K562 (cell line): Measurements from ENCODE around the gene COL11A2. TPM values are rescaled to one million over a fixed set of nuclear protein-coding genes. Genes with fewer than 3 reads are reported as not detected.

Experiments used
- ATAC-seq: fragments of 200-7000 bp; cut with Tn5 transposase; 3 replicates; pipeline ENCODE4 v1.9.1; 2020; ENCODE audit warnings: moderate library complexity
- BruUV-seq: library from RNA; stranded (reverse); fragments of 400-500 nt; replicated peaks from 2 replicates; lab custom pipeline; 2021; lab: Mats Ljungman, UMichigan
- CTCF ChIA-PET: fragments of 300-600 bp; formaldehyde crosslinking; extraction: SDS; loops from one replicate; lab custom pipeline; 2021; ENCODE audit warnings: low intra/inter-chr PET ratio; lab: Yijun Ruan, JAX
- POLR2A ChIA-PET: fragments of 300-600, 350-650 bp; sonication (Branson Sonifier 250); formaldehyde crosslinking; extraction: SDS; loops from one replicate; lab custom pipeline; 2021; ENCODE audit warnings: antibody characterized with exemption, inconsistent platforms; lab: Yijun Ruan, JAX
- DNase-seq, 4 experiments: peaks; one replicate each; pipeline versions ENCODE4 v3.0.0 to v3.0.0-alpha.2; 2011 to 2018; ENCODE audit warnings: low spot score in 3 of 4, mixed read lengths in 3 of 4; ENCODE audit errors: extremely low read depth in 1 of 4
- FAIRE-seq: peaks from 2 replicates; lab custom pipeline; 2011; peaks lifted over from hg19 to GRCh38; lab: Jason Lieb, UNC
- H2AFZ ChIP-seq: 2 replicates; pipeline ENCODE4 v1.6.0; 2011; ENCODE audit warnings: low read depth, low read length, control low read depth, inconsistent platforms
- H3K27ac ChIP-seq: fragments of 200-600 bp; 3 replicates; pipeline ENCODE4 v1.8.0; 2011; ENCODE audit warnings: low read depth, mild to moderate bottlenecking, control low read depth, inconsistent platforms, low read length, moderate library complexity, mixed read lengths; ENCODE audit errors: extremely low read depth
- H3K27me3 ChIP-seq, 2 experiments: fragments of 300-600 bp in 1 of 2; 2 replicates in 1 of 2; 3 replicates in 1 of 2; pipeline versions ENCODE4 v1.6.0 to v1.8.0; 2011; ENCODE audit warnings: inconsistent platforms in 2 of 2, low read length in 2 of 2, mild to moderate bottlenecking in 1 of 2, mixed read lengths in 1 of 2, moderate library complexity in 1 of 2; ENCODE audit not compliant: control insufficient read depth in 2 of 2, insufficient read depth in 2 of 2
- H3K36me3 ChIP-seq: fragments of 300-600 bp; 3 replicates; pipeline ENCODE4 v1.8.0; 2011; ENCODE audit warnings: mild to moderate bottlenecking, low read length, inconsistent platforms; ENCODE audit not compliant: control insufficient read depth, insufficient read depth
- H3K4me1 ChIP-seq, 2 experiments: fragments of 200-600 bp in 1 of 2; replicated peaks in 1 of 2; 2 replicates in 1 of 2; 3 replicates in 1 of 2; pipeline versions ENCODE4 v1.5.1 to v1.8.0; 2011; ENCODE audit warnings: inconsistent platforms in 2 of 2, low read length in 2 of 2, mild to moderate bottlenecking in 1 of 2, mixed read lengths in 1 of 2, moderate library complexity in 1 of 2; ENCODE audit not compliant: control insufficient read depth in 2 of 2, insufficient read depth in 2 of 2
- H3K4me2 ChIP-seq: 2 replicates; pipeline ENCODE4 v1.6.1; 2011; ENCODE audit warnings: low read length, control low read depth, inconsistent platforms, mixed read lengths; ENCODE audit not compliant: insufficient read depth
- H3K4me3 ChIP-seq: fragments of 200-600 bp; sonication (generic), shearing (Covaris generic); 2 replicates; pipeline ENCODE4 v1.5.1; 2016; ENCODE audit warnings: control low read depth, inconsistent platforms
- H3K79me2 ChIP-seq: fragments of 200-600 bp; 3 replicates; pipeline ENCODE4 v1.8.0; 2011; ENCODE audit warnings: low read length, inconsistent platforms; ENCODE audit not compliant: control insufficient read depth, insufficient read depth
- H3K9ac ChIP-seq, 2 experiments: 2 replicates each; pipeline versions ENCODE4 v1.6.0 to v1.6.1; 2011; ENCODE audit warnings: low read depth in 2 of 2, low read length in 2 of 2, control low read depth in 1 of 2, inconsistent platforms in 1 of 2, mild to moderate bottlenecking in 1 of 2, mixed read lengths in 1 of 2; ENCODE audit not compliant: insufficient read depth in 1 of 2
- H3K9me1 ChIP-seq: one replicate; pipeline ENCODE4 v1.6.0; 2011; ENCODE audit warnings: inconsistent platforms, mild to moderate bottlenecking, low read length, moderate library complexity; ENCODE audit not compliant: control insufficient read depth, insufficient read depth
- H3K9me3 ChIP-seq: replicated peaks from 2 replicates; pipeline ENCODE4 v1.5.1; 2011; ENCODE audit warnings: low read depth, low read length, inconsistent platforms; ENCODE audit not compliant: control insufficient read depth, insufficient read depth
- H4K20me1 ChIP-seq: replicated peaks from 2 replicates; pipeline ENCODE4 v1.6.1; 2011; ENCODE audit warnings: low read length, inconsistent platforms, mixed read lengths; ENCODE audit not compliant: control insufficient read depth, insufficient read depth
- PBX2 ChIP-seq, 2 experiments: IDR thresholded peaks in 1 of 2; conservative IDR thresholded peaks in 1 of 2; 2 replicates each; pipeline ENCODE4 v1.6.1; 2016; ENCODE audit warnings: low read depth in 2 of 2, mild to moderate bottlenecking in 1 of 2, missing compliant biosample characterization in 1 of 2, missing genetic modification characterization in 1 of 2, moderate library complexity in 1 of 2
- THAP12 ChIP-seq: fragments of 250-450 bp; sonication (Bioruptor Pico); IDR thresholded peaks from 2 replicates; pipeline ENCODE4 v1.9.0; 2021; ENCODE audit warnings: mild to moderate bottlenecking, inconsistent platforms
- WGBS: fragments of 100-300 bp; shearing (Covaris generic); methylation state at CpG from one replicate; pipeline ENCODE4 v1.1.6; 2016; ENCODE audit warnings: low coverage, mixed read lengths; ENCODE audit not compliant: insufficient coverage; ENCODE audit errors: missing lambda C conversion rate; 5-methylcytosine and 5-hydroxymethylcytosine counted together
- in situ Hi-C: fragments of 300-500 bp; cut with MboI; formaldehyde crosslinking; loops from 4 replicates; pipeline ENCODE4 v1.15.0; 2018; ENCODE audit warnings: inconsistent platforms, mixed read lengths
- intact Hi-C: fragments of 100-400 bp; cut with micrococcal nuclease; formaldehyde crosslinking; loops from 2 replicates; pipeline ENCODE4 v1.14.2; 2022
- polyA plus RNA-seq, 8 experiments: library from polyadenylated mRNA; depleted of rRNA in 4 of 8; stranded (reverse) in 5 of 8; unstranded in 3 of 8; fragments of >200 nt; fragmentation: Nextera tagmentation in 2 of 8; fragmentation: Illumina TruSeq in 1 of 8; extraction: Ambion mirVana in 2 of 8; extraction: Trizol in 1 of 8; gene quantifications; 2 replicates each; pipeline versions ENCODE4 v1.2.1 to v1.2.3, GENCODE V29; 2011 to 2014; ENCODE audit warnings: inconsistent platforms in 1 of 8, missing spikeins in 1 of 8
- total RNA-seq, 7 experiments: library from RNA; depleted of rRNA in 6 of 7; stranded (reverse); fragments of >200 nt in 6 of 7; fragmentation: Illumina TruSeq in 2 of 7; extraction: Trizol in 2 of 7; gene quantifications; 2 replicates each; pipeline versions ENCODE4 v1.2.1 to v1.2.3, GENCODE V29; 2011 to 2021; ENCODE audit warnings: low replicate concordance in 1 of 7

Gene COL11A2
- total and polyA plus RNA-seq, 9 of the 15 experiments (the other 6 are each of a cell fraction or from before 2014, with no cell fraction given), result 0.04 to 0.35 (median 0.09) TPM; not detected in 1

GRCh38 chr6:33237741-33238140 lies 45.5 kb upstream of the COL11A2 start:
- no peak for FAIRE-seq
- H3K9me3 ChIP-seq, result no peaks in the 10 kb centered on the region
- no peak overlapping the region for H3K9ac ChIP-seq
- WGBS, result 0% methylated on average over 2 of the region's 2 CpGs
- no peaks in the 10 kb centered on the region for H3K36me3 ChIP-seq
- H3K9me1 ChIP-seq, result no peaks in the 10 kb centered on the region
- ATAC-seq, result no peak
- ChIA-PET POLR2A (interaction anchor here (0.6 to 7.1 kb wide), 3 partner anchors 11 to 1081 kb away, joined by 3 to 57 read pairs (median 3); partner anchors contain the start of genes RPS18 and VPS52), CTCF (no interaction called here)
- H3K27me3 ChIP-seq, result peaks cover 57 to 72% of the 10 kb centered on the region in 2 experiments
- H3K4me1 ChIP-seq, result no peaks in the 10 kb centered on the region
- DNase-seq, result no peak
- in situ Hi-C loops, result no loop called here
- no peaks in the 10 kb centered on the region for H3K79me2 ChIP-seq
- H3K4me2 ChIP-seq, result no peak overlapping the region
- TF ChIP-seq THAP12 (CRISPR knock-in tag), result no peak
- no peak for TF ChIP-seq PBX2 (CRISPR knock-in tag; IDR thresholded peaks at IDR 0.05; ENCODE audit: low read depth)
- TF ChIP-seq PBX2 (tag; conservative IDR thresholded peaks at IDR 0.05; ENCODE audit: low read depth), result 0 out of 2 replicates have a peak, but pooled peaks have one; percentile 20
- intact Hi-C loops, result no loop called here
- 0 out of 2 replicates have a peak, but pooled peaks cover 3% of the 10 kb centered on the region for H4K20me1 ChIP-seq
- no TSS peak for BruUV-seq
- H2AFZ ChIP-seq, result no peak overlapping the region
- H3K4me3 ChIP-seq, result no peak overlapping the region
- H3K27ac ChIP-seq, result no peak overlapping the region
